Right renal cortex interstitium (tissue), 3 donors: ENCODE results near the gene C2CD2. TPM values are rescaled to one million over a fixed set of nuclear protein-coding genes. Genes with fewer than 3 reads are reported as not detected.
"Not testable (repeated sequence)": the region's sequence is repeated elsewhere in the genome, so short reads cannot be mapped to it uniquely, and the experiment has no call there.

Experiments used
- DNase-seq, 3 donors: peaks; one replicate each; pipeline ENCODE4 v3.0.0-alpha.2; 2013; ENCODE audit warnings: low read depth in 3 of 3, low spot score in 2 of 3
- polyA plus RNA-seq, 3 donors: library from polyadenylated mRNA; unstranded; fragments of 120-200 nt; gene quantifications; one replicate each; pipeline ENCODE4 v1.2.1, GENCODE V29; 2013; ENCODE audit not compliant: insufficient read length in 3 of 3

C2CD2 gene
- 10 to 100 TPM; 13.4 to 13.9 (median 13.9) TPM for polyA plus RNA-seq

GRCh38 chr21:41953831-41954653 is at the start of gene C2CD2:
TSS of gene C2CD2 (minus strand) at chr21:41954018. CDS start at chr21:41953648, 370 bp downstream.
- DNase-seq: no peak

DNA sequence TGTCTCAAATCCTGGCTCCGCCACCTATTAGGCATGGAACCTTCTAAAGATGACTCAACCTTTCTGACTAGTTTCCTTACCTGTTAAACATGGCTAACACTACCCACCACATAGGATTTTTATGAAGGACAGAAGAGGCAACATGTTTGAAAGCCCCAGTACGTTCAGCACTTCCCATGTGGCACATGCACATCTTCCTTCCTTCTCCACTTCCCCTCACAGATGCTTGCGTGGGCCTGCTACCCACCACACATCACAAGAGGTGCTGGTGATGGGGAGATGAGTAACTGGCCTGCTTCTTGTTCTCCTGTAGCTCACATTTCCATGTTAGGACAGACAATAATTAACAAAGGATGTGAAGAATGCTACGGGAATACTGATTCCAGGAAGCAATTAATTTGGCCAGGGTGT is 49.2 kb upstream of the C2CD2 start:
- DNase-seq: no peak

DNA sequence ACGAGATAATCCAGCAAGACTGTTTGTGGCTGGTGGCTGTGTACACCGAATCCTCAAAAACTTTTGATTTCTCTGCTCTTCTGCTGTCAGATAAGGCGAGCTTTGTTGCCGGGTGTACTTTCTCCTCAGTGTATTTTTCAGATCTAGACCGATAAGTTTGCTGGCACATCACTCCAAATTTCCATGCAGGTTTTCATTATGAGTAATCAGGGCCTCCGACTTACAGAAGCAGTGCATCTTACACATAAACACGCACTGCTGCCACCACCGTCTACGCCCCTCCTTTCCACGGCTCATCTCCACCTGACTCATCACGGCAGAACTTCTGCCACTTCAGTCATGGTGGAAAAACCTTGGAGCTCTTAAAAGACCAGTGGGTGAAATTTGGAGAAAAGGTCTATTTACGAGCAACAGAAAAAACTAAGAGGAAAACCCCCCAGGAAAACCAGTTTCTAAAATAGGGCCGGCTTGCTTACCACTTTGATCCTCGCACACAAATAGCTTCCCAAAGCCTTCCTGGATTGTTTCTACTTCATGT is 48.7 kb upstream of the C2CD2 start:
- no peak for DNase-seq

DNA sequence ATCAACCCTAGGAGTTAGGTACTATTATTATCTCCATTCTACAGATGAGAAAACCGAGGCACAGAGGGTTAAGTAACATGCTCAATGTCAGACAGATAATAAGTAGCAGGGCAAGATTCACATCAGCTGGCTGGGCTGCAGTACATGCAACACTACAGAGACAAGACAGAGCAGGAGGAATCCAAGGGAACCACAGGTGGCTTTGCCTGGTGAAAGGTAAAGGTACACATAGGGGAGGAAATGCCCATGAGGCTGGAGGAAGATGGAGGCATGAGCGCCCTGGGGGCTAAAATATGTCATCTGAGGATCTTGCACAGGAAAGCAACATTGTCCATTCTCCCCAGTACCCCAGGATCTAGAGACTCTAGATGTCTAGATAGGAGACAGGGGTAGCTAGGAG is 48.0 kb upstream of the C2CD2 start:
- DNase-seq: no peak

GRCh38 chr21:42000908-42001307 is 47.1 kb upstream of the C2CD2 start:
- no peak for DNase-seq

DNA sequence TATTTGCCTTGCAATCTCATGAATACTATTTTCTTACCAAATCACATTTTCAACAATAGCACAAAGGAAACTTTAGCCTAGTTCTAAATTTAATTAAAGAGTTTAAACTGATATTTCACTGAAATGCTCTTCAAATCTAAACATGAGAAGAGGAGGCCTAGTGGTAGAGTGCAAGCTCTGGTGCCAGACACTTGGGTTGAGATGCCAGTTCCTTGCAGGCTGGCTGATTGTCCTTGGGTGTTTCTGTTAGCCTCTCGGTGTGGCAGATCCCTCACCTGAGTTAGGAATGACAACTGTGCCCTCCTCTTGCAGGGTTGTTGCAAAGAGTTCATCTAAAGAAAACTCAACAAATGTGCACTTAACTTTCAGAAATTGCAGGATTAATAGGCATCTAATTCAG is 43.8 kb upstream of the C2CD2 start:
- no peak for DNase-seq

GRCh38 chr21:41995577-41995976 is 41.8 kb upstream of the C2CD2 start:
- DNase-seq: no peak

DNA sequence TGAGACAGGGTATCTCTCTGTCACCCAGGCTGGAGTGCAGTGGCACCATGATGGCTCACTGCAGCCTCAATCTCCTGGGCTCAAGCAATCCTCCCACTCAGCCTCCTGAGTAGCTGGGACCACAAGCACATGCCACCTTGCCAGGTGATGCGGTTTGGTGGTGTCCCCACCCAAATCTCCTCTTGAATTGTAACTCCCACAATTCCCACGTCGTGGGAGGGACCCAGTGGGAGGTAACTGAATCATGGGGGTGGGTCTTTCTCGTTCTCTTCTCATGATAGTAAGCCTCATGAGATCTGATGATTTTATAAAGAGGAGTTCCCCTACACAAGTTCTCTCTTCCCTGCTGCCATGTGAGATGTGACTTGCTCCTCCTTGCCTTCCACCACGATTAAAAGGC is 40.8 kb upstream of the C2CD2 start:
- DNase-seq: not testable (repeated sequence)

DNA sequence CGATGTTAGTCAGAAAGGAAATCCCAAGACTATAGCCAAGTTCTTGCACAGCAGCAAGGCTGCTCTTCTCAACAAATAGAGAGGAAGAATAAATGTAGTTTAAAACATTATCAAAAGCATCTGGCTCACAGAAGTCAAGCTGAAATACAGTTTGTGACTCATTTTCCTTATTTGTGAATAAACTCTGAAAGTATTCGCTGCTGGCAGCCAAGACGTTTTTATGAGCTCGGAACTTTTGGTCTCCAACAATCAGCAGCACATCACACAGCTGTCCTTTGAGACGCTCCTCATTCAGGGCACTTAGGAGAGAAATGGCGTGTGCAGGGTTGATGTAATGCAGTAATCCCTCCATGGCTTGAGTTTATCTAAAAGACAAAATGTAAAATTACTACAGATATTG is 39.9 kb upstream of the C2CD2 start:
- DNase-seq: no peak

DNA sequence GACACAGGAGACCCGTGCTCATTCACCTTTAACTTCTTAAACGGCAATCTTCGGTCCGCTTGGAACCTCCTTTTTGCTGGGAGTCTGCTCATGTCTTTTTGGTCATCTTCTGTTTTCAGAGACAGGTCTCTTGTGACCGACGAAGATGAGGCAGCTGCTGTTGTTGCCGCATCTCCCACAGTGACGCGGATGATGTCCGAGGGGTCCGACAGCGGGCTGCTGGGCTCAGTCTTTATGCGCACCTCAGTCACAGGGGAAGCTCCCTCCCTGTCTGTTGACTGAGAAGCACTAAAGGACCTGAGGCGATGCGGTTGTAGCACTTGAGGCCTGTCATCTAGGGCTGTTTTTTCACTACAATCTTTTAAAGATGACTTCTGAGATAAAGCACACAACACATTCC is 38.8 kb upstream of the C2CD2 start:
- no peak for DNase-seq

GRCh38 chr21:41991659-41992058 is 37.8 kb upstream of the C2CD2 start:
- DNase-seq: no peak

- no peak for DNase-seq
These were observed 35.9 kb upstream of the C2CD2 start for GRCh38 chr21:41989698-41990097.

- DNase-seq: no peak
These were observed 33.5 kb upstream of the C2CD2 start for GRCh38 chr21:41987310-41987709.

DNA sequence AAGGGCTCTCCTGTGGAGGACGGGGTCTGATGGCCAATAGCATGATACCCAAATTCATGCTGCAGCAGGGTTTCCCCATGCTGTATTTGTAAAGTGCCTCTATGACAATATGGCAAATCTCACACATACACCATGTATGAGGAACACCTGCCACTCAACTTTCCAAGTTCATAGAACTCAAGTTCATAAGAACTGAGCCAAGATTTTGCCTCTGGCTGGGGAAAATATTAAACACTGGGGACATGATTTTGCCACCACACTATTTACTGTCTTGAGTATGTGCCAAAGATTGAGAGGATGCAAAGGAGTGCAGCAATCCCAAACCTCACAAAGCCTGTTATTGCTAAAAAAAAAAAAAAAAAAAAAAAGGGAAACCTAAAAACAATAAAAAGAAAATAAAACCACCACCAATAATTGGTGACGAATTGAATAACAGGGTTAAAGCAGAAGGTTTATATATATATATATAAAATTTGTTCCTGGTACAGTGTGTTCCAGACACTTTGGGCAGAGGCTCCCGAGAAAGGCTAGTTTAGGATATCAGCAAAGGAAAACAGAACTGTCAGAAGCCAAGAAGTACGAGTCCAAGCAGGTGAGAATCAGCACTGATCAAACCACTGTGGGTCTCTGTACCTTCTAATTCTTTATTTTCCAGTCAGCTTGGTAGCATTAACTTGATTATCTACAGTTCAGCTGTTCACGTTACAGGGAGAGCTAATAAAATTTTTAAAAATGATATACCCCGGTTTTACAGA is 32.0 kb upstream of the C2CD2 start:
- DNase-seq: no peak

GRCh38 chr21:41983229-41983628 is 29.4 kb upstream of the C2CD2 start:
- DNase-seq: no peak

GRCh38 chr21:41980561-41980960 is 26.7 kb upstream of the C2CD2 start:
- DNase-seq: no peak

DNA sequence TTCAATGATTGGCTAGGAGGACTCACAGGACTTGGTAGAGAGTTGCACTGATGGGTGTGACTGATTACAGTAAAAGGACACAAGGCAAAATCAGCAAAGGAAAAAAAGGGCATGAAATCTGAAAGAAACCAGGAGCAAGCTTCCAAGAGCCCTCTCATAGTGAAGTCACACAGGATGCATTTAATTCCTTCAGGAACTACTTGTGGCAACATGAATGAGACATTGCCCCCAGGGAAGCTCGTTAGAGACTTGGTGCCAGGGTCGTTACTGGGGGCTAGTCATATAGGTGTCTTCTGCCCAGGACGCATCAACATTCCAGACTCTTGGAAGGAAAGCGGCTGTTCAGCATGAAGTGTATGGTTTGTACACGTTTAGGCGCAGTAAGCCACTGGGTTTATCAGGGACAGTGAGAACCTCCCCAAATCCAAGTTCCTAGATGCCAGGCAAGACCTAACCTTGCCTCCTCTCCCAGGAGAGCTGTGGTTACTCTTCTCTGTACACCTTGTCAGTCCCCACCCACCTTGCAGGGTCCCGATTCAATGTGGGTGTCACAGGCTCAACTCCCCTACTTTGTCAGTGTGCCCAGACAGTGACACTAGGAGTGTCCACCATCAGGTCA is 26.0 kb upstream of the C2CD2 start:
- no peak for DNase-seq

GRCh38 chr21:41979335-41979734 is 25.5 kb upstream of the C2CD2 start:
- DNase-seq: no peak

DNA sequence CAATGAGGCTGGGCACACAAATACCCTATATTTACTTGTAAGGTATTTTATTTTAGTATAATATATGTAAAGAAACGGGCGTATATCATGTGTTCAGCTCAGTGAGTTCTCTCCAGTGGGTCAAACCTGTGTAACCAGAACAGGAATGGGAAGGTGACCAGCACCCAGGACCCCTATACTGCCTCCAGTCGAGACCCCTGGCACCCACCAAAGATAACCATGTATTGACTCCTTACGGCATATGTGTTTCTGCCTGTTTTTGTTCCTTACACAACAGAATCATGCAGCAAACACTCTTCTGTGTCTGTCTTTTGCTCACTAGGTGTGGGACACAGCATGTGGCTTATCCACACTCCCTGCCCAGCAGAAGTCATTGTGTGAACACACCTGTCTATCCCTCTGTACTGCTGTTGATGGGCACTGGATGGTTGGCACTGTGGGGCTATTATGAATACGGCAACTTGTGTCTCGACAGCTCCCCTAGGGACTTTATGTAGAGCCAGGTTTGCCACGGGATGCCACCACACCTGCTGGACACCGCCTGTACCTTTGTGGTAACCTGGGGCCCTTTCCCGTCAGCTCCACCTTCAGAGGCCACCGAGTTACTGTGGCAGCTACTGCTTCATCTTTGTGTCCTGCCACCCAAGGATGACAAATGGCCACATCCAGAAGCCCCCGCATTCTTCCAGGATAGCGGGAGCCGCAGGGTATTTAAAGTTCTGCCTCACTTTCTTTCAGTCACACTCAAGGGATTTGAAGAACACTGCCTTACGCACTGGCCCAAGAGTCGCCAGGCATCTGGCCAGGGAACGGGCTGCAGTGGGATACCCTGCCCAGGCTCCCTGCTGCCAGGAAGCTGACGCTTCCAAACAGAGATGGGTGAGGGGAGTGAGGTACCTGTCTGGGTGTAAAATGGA is 23.5 kb upstream of the C2CD2 start:
- no peak for DNase-seq

DNA sequence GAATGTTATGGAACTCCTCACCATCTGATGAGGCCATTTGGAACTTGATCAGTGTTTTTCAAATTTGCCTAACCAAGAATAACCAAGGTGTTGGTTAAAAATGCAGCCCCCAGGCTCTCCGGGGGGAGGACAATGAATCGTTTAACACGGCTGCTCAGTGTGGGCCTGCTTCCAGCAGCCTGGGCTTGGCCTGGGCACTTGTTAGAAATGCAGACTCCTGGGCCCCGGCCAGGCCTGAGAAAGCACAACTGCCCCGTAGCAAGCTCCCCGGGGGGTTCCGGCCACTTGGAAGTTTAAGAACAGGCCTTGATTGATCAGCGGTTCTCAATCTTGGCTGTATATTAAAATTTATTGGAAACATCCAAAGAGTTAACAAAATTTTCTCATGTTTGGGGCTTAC is 22.8 kb upstream of the C2CD2 start:
- no peak for DNase-seq
